Measurements from ENCODE around the gene PLD1.
"Not testable (repeated sequence)": the region's sequence is repeated elsewhere in the genome, so short reads cannot be mapped to it uniquely, and the experiment has no call there.

The PLD1 gene

DNA sequence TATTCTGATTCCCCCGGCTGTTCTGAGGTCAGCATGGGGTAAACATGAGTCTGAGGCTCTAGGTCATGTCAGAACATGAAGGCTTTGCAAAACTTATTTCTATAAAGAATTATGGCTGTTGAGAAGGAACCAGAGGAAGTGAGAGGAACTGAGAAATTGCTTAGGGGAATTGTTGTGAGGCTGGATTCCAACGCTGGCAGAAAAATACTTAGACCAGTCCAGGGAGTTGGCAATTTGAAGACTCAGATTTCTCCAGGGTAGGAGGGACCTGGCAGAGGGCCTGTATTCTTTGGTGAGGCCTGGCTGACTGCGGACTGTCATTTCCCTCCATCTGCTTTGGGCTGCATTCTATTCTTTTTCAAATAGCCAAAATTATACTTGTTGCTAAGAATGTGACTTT lies 155.5 kb downstream of the PLD1 start:
- no peak for DNase-seq

DNA sequence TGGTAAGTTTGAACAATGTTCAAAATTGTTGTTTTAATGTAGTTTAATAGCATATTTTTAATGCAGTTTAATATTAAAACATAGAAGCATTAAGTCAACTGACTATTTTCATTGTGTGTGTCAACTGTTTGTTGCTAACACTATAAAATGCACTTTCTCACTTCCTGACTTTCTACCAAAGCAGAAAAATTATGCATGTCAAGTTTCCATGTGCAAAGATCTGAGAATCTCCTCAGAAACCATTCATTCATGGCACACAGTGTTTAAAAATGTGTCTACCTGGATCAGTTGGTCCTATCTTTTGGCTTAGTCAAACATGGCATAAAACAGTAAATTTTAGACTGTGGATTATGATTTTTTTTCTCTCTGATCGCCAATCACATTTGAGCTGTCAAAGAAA lies 156.0 kb downstream of the PLD1 start:
- DNase-seq = no peak

DNA sequence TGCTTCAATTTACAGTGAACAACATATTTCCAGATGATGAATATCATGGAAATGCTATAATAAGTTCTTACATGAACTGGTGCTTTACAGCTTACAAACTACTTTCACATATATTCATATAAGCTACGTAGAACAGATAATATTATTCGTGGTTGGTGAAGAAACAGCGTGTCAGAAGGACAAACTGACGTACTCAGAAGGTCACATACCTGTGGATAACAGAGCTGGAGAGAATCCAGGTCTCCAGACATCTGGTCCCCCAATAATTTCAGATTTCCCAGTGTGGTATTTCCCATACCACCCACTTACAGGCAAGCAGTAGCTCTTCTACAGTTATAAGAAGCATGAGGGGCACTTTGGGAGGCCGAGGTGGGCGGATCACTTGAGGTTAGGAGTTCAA lies 156.6 kb downstream of the PLD1 start:
- no peak for DNase-seq

DNA sequence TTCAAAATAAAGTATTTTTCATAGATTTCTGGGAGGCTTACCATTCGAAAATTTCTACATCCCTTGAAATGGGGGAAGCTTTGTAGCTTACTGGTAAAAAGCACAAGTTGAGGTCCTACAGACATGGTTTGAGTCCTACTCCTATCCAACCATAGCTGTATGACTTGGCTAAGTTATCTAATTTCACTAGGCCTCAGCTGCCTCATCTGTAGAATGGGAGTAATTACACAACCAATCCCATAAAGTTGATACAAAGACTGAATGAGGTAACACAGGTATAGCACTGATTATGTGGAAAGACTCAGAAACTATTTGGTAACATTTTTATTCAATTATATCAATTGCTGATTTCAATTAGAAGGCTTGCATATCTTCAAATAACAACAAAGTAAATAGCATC lies 157.4 kb downstream of the PLD1 start:
- DNase-seq = no peak

DNA sequence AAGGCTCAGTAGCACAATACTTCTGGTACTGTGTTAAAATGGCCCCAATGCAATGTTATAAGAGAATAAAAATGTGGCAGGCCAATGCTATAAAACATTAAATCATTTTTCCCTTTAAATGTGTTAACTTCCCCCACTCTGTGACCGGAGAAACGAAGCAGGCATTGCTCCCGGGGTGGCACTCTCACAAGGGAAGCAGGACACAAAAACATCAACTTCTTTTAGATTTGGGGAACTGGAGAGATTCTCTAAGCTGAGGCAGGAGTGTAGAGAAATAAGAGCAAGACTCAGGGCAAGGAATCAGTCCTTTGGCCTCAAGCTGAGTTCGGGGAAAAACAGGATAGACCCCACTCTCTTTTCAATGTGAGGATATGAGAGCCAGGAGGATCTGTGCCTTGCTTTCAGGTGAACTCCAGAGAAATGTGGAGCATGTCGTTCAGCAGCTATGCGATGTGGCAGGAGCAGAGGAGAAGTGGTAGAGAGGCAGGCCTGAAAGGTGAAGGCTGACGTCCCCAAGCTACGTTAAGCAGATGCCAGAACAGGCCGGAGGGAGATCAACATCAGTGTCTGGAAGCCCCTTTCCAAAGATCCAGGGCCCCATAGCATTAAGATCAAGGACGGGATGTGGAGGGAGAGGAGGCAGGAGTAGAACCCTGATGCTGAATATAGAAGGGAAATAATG lies 160.2 kb downstream of the PLD1 start:
- no peak for DNase-seq

DNA sequence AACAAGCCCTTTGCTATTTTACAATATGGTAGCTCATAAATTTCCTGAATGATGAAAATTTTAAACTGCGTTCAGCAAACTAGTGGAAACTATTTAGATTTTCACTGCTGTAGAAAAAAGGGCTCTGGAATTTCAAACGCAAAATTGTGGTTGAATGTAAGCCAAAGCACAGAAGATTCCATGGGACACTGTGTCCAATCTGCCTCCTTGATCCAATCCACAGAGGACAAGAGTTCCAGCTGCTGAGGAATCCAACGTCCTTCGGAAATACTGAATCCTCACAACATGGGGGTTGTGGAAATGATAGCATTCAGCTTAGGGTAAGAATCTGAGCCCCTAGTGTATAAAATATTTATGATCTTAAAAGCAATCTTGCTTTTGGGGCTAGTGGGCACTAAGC lies 161.0 kb downstream of the PLD1 start:
- no peak for DNase-seq

DNA sequence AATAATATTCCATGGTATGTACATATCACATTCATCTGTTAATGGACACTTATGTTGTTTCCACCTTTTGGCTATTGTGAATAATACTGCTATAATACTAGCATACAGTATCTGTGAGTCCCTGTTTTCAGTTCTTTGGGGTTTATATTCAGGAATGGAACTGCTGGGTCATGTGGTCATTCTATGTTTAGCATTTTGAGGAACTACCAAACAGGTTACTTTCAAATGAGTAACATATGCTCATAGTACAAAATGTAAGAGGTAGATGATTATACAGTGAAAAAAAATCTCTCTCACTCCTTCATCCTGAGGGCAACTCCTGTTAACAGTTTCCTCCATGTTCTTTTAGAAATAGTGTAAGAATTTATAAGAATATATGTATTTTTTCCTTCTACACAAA lies 162.2 kb downstream of the PLD1 start:
- no peak for DNase-seq

DNA sequence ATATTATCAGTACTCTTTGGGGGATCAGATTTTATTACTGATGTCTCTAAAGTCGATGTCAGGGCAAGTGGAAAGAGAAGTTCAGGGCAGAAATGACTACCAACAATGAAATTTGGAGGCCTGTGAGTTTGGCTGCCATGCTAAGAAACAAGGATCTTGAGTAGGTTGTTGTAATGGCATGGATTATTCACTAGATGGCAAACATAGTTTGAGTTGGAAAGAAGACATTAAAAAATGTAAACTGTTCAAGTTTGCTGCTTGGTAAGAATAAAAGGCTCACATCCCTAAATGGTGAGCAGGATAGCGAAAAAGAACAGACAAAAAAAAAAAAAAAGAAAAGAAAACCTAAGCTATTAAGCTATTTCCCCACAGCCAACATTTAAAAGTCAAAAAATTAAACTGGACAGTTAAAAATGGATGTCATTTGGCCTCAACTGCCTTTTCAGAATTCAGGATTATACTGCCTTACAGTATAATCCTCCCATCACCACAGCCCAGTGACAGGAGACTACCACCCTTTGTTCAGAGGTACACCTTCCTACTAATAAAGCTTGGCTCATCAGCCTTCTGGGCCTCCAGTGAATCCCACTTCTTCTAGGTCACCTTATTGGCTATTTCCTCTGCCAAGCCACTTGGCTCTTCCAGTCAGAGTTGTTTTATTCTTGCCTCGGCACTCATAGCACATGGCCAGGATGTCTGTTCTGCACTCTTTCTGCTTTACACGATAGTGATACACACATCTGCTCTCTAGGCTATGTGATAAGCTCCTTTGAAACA lies 163.7 kb downstream of the PLD1 start:
- no peak for DNase-seq

DNA sequence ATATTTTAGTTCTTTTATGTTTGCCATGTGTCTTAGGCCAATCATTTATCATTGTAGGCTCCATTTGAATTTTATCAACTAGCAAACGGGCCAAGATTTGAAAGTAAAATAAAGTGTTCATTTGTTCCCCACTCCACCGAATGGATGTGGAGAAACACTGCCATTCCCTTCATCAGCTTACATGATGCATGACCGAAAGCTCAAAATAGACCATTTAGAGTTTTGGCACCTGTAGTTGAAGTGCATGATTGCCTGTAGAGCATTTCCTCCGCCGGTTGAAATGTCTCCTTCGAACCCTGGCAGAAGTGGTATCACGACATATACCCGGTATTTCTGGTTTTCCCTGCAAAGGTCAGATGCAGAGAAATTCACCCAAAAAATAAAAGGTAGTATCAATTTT lies 165.6 kb downstream of the PLD1 start:
- DNase-seq = no peak

DNA sequence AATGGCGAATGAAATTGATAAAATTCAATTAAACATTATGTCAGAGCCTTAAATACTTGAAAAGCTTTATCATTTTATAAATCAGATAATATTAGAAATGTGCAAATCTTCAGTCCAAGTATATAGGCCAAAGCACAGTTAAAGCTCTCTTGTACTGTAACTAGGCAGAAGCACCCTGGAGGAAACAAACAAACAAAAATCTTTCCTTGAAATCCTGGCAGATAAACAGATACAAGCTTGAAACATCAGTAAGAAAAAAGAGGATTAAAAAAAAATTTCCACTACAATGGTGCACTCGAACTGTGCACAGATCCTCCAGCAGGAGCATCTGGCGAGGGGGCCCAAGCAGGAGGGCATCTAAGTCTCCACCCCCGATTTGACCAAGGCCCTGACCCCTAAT lies 166.6 kb downstream of the PLD1 start:
- no peak for DNase-seq

DNA sequence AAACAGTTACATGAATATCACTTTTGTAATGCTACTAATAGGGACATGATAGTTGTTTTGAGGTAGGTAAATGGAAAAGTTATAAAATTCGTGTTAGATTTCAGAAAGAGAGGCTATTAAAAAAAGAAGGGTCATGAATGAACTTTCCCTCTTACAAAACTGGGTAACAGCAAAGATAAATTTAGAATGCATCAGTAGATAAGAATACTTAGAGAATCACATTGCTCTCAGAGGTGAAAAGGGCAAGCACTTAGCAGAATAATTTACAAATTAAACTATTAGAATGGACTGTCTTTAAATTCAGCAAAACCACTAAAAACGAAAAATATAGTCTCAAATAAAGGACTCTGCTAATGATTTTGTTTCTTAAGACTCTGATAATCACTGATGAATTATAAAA lies 167.2 kb downstream of the PLD1 start:
- DNase-seq = no peak

DNA sequence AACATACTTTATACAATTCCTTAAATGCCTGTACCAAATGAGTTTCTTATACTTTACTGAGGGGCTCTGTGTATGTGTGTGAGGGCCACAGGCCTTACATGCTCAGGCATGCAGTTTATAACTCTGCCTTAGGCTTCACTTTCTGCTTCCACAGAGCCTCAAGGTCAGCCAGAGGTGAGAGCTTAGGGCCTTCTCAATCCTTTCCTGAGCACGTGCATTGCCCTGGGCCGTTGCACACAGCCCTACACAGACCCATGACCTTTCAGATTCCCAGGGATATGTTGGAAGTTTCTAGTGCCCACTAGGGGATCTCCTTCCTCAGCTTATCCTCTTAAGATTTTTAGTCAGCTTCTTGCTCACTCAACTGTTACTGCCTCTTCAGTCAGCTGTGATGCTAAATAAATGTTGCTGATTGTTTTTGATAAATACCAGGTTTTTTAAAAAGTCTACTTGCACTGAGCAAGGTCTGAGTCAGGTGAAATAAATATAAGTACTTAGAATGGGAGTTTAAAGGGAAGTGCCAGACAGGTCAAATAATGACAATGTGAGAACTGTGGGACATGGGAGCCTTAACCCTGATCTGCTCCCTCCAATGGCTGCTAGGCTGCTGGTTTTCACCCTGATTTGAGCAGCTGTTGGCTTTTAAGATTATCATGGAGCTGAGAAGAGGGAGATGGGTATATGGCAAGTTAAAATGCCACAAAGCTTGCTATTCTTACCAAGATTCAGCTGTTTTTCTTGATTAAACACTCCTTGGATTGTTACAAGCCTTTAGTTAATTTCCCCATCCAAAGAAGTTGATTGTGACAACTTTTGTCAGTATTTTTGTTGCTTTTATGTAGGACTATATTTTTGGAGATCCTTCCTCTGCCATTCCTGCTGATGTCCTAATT lies 169.5 kb downstream of the PLD1 start:
- DNase-seq = no peak

DNA sequence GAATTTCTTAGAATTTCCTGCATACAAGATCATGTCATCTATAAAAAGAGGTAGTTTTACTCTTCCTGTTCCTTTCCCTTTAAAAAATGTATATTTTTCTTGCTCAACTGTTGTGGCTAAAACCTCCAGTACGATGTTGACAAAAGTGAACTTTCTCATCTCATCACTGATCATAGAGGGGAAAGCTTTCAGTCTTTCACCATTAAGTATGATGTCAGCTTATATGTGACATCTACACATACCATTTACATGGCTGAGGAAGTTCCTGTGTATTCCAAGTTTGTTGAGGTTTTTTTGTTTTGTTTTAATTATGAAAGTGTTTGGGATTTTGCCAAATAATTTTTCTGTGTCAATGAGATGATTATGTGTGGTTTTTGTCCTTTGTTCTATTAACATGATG lies 173.6 kb downstream of the PLD1 start:
- no peak for DNase-seq

DNA sequence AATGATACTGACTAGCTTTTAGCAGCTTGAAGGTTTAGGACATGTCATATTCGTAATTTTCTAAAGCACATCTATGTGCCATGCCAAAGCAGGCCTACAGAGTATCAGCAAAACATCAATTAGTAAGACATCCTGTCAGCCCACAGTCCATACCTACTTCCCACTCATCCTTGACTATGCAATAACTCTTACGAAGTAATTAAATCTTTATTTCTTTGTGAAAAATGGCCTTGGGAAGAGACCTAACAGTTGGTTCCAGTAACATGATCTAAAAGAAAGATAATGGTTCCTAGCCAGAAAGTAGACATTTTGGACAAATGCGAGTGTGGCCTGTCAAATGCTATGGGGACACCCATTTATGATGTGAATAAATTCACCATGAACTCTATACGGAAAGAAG lies 177.5 kb downstream of the PLD1 start:
- no peak for DNase-seq

DNA sequence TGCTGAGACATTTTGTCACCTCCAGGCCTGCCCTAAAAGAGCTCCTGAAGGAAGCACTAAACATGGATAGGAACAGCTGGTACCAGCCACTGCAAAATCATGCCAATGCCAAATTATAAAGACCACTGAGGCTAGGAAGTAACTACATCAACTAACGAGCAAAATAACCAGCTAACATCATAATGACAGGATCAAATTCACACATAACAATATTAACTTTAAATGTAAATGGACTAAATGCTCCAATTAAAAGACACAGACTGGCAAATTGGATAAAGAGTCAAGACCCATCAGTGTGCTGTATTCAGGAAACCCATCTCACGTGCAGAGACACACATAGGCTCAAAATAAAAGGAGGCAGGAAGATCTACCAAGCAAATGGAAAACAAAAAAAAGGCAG lies 183.5 kb downstream of the PLD1 start:
- DNase-seq = not testable (repeated sequence)

DNA sequence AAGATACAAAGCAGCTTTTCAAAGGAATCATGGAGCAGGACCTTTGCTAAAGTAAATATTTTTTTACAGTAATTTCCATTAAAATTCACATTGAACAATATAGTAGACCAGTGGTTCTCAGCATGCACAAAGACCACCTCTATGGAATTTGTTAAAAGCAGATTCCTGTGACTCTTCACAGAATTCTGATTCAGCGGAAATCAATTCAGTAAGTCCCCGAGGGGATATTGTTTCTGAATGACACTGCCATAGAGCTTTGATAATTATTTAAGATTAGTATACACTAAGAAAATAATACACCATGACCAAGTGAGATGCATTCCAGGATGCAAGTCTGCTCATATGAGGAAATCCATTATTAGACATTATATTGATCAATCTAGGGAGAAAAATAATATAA lies 188.2 kb downstream of the PLD1 start:
- no peak for DNase-seq

DNA sequence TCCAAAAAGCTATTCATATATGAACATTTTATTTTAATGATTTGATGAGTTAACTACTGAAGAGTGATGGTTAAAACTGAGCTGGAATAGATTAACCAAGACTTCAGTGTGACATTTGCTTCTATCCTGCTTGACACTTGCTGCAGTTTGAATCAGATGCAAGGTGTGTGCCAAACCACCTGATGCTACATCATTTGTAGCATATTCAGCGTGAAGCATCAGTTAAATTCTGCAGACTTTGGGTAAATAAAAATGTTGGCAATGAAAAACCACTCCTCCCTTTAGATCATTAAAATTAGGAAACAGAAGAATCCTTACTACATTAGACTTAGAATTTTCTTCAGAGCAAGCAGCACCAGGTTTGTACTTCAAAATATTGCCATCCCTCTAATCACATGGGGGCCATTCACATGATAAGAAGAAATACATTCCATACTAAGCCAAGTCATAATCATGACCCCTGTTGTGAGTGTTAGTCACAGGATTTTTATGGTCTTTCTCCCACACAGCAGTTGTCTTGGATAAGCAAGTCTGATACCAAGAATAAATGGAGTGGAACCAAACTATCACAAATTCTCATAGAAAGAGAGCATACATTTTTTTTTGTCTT lies 189.4 kb downstream of the PLD1 start:
- no peak for DNase-seq

DNA sequence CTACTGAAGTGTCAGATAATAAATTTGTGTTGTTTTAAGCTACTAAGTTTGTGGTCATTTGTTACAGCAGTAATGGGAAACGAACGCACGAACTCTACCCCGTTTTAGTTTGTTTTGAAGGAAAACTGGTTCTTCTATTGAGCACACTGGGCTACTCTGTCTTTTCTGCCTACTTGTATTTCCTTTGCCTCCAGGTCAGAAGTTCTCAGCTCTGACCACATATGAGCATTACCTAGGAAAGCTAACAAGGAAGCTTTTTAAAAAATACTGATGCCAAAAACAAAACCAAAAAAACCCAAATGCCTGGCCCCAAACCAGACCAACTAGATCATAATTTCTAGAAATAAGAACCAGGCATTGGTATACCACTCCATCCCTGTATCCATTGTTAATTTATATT lies 193.5 kb downstream of the PLD1 start:
- no peak for DNase-seq

DNA sequence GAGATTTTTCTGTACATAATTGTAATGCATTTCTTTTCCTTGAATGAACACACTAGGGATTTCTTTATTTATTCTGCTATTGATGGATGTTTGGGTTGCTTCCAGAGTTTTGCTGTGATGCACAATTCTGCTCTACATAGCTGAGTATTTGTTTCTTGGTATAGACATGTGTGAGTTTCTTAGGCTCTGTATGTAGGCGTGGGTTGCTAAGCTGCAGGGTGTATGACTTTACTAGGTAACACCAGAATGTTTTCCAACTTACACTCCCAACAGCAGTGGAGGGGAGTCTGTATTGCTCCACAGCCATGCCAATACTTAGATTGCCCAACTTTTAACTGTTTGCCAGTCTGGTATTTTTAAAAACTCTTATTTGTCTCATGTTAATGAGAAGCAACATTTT lies 194.6 kb downstream of the PLD1 start:
- no peak for DNase-seq

DNA sequence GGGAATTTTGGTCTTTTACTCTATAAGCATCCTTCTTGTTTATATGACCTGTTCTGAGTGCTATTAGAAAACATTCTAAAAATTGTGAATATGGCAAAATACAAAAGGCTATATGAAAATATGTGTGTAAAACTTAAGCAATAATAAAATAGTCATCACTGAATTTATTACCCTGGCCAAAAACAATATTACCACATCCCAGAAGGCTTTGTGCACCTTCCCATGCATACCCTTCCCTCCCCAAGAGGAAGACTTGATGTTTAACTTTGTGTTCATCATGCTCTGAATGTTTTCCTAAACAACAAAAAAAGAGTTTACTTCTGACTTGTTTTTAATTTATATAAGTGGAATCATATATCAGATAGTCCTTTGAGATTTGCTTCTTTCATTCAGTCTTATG lies 195.0 kb downstream of the PLD1 start:
- no peak for DNase-seq

DNA sequence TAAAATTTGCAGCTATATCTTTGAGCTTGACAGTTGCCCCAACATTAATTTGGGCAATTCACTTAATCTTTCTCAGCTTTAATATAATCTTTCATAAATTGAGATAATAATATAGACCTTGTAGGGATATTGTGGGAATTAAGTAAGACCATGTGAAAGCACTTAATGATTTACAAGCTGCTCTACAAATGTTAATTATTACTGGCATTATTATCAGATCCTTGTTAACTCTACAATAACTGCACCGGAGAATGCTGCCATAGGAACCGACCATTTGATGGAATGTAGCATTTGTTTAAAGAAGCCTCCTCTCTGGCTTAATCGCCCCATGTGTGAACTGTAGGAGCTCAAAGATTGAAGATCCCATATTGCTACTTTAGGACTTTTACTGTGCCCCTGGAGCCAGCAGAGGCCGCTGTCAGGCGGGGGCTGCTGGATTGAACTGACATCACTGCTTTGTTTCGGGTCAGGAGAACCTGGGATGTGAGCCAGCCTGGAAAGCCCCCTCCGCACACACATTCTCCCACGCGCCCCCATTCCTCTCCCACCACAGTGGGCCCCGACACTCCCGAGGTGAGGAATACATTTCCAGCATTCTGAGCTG lies 195.9 kb downstream of the PLD1 start:
- no peak for DNase-seq

DNA sequence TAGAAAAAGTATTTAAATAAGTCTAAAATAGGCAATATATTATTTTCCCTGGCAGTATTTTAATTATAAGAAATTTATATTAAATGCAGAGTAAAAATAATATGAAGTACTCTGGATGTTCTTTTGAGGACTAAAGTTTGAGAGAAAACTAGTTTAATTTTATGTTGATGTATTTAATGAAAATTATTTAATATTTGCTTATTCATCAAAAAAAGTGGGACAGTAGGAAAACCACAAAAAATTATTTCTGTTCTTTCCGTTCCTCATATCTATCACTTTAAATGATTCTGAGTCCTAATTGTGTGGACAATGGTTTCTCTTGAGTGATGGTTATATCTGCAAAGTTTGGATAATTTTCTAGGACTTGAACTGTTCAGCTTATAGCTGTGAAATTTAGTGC lies 202.8 kb downstream of the PLD1 start:
- no peak for DNase-seq

DNA sequence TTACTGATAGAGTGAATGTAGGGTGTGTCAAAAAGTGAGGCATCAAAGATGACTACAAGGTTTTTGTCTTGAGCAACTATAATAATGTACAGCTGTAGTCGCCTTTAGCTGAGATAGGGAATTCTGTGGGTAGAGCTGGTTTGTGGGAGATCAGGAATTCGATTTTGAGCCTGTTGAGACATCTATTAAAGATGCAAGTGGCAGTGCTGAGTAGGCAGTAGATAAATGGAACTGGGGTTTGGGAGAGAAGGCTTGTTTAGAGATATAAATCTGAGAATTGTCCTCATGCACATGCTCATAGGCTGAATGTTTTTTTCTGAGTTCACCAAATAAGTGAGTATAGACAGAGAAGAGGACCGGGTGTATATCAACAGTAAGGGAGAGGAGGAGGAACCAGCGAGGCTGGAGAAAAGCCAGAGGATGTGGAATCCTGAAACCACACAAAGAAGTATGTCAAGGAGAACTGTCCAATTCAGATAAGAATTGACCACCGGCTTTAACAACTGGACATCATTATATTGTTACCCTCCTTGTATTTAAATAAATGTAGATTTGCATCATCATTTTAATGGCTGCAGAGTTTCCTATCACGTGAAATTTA lies 204.0 kb downstream of the PLD1 start:
- no peak for DNase-seq

Measured in amniotic stem cell (primary cell).